GM12878 (cell line): ENCODE measurements around the gene RAET1E. TPM values are rescaled to one million over a fixed set of nuclear protein-coding genes. Genes with fewer than 3 reads are reported as not detected.

Experiments used
- ATAC-seq: fragments of 200-7000 bp; cut with Tn5 transposase; 3 replicates; pipeline ENCODE4 v1.9.1; 2020; ENCODE audit warnings: mild to moderate bottlenecking, moderate library complexity
- BruUV-seq: library from RNA; stranded (reverse); fragments of 400-500 nt; replicated peaks from 2 replicates; lab custom pipeline; 2021; lab: Mats Ljungman, UMichigan
- CTCF ChIA-PET: fragments of 300-600 bp; sonication (Branson Sonifier 250); formaldehyde crosslinking; extraction: SDS; loops from one replicate; lab custom pipeline; 2021; ENCODE audit warnings: inconsistent platforms; lab: Yijun Ruan, JAX
- POLR2A ChIA-PET: fragments of 350-600 bp; formaldehyde crosslinking; extraction: SDS; loops from one replicate; lab custom pipeline; 2021; ENCODE audit warnings: inconsistent platforms; lab: Charles Lee
- RAD21 ChIA-PET: fragments of 300-600 bp; sonication (Branson Sonifier 250); formaldehyde crosslinking; loops from one replicate; lab custom pipeline; 2023; ENCODE audit warnings: antibody characterized with exemption; ENCODE audit not compliant: unreplicated experiment; lab: Charles Lee
- SMC1A ChIA-PET: fragments of 300-600 bp; sonication (Branson Sonifier 250); formaldehyde crosslinking; loops from one replicate; lab custom pipeline; 2023; ENCODE audit not compliant: unreplicated experiment, uncharacterized antibody; lab: Charles Lee
- DNase-seq: peaks from one replicate; pipeline ENCODE4 v3.0.0-alpha.2; 2011; ENCODE audit warnings: low read depth, low spot score
- FAIRE-seq: peaks from 3 replicates; lab custom pipeline; 2011; peaks lifted over from hg19 to GRCh38; lab: Jason Lieb, UNC
- H2AFZ ChIP-seq: 2 replicates; pipeline ENCODE4 v1.6.0; 2011; ENCODE audit warnings: low read depth, low read length, control low read depth; ENCODE audit not compliant: control insufficient read depth
- H3K27ac ChIP-seq: 2 replicates; pipeline ENCODE4 v1.5.1; 2011; ENCODE audit warnings: control low read depth; ENCODE audit not compliant: control insufficient read depth, insufficient read depth
- H3K27me3 ChIP-seq, 2 experiments: replicated peaks in 1 of 2; 2 replicates each; pipeline versions ENCODE4 v1.6.0 to v1.6.1; 2011; ENCODE audit warnings: low read length in 1 of 2; ENCODE audit not compliant: control insufficient read depth in 2 of 2, insufficient read depth in 2 of 2
- H3K36me3 ChIP-seq, 2 experiments: 2 replicates each; pipeline ENCODE4 v1.5.1; 2011; ENCODE audit warnings: low read length in 1 of 2; ENCODE audit not compliant: control insufficient read depth in 2 of 2, insufficient read depth in 2 of 2
- H3K4me1 ChIP-seq: 2 replicates; pipeline ENCODE4 v1.6.1; 2011; ENCODE audit warnings: mild to moderate bottlenecking, low read length, moderate library complexity, mixed read lengths; ENCODE audit not compliant: control insufficient read depth, insufficient read depth
- H3K4me2 ChIP-seq: 2 replicates; pipeline ENCODE4 v1.6.0; 2011; ENCODE audit warnings: control low read depth; ENCODE audit not compliant: control insufficient read depth, insufficient read depth
- H3K4me3 ChIP-seq: fragments of 200-600 bp; sonication (generic); 2 replicates; pipeline ENCODE4 v1.5.1; 2016
- H3K79me2 ChIP-seq: 2 replicates; pipeline ENCODE4 v1.6.0; 2011; ENCODE audit warnings: low read length; ENCODE audit not compliant: control insufficient read depth, insufficient read depth
- H3K9ac ChIP-seq: 2 replicates; pipeline ENCODE4 v1.8.0; 2011; ENCODE audit warnings: low read length, control low read depth, mixed read lengths; ENCODE audit not compliant: control insufficient read depth, insufficient read depth
- H3K9me3 ChIP-seq: replicated peaks from 3 replicates; pipeline ENCODE4 v1.5.1; 2011; ENCODE audit warnings: mild to moderate bottlenecking, low read length; ENCODE audit not compliant: control insufficient read depth, insufficient read depth
- H4K20me1 ChIP-seq: 2 replicates; pipeline ENCODE4 v1.6.0; 2011; ENCODE audit not compliant: control insufficient read depth, insufficient read depth
- ASH2L ChIP-seq: fragments of 300-600, 200-600 bp; sonication (generic); IDR thresholded peaks from 2 replicates; pipeline ENCODE4 v1.6.1; 2017; ENCODE audit warnings: low read depth, mild to moderate bottlenecking, borderline replicate concordance
- BACH1 ChIP-seq: fragments of 450-650 bp; IDR thresholded peaks from 2 replicates; pipeline ENCODE4 v1.6.1; 2017; ENCODE audit warnings: mild to moderate bottlenecking, borderline replicate concordance
- CBX5 ChIP-seq: sonication (generic); IDR thresholded peaks from 2 replicates; pipeline ENCODE4 v1.6.1; 2016; ENCODE audit warnings: low read depth, moderate library complexity, mild to moderate bottlenecking, inconsistent platforms
- DPF2 ChIP-seq: fragments of 450-650 bp; IDR thresholded peaks from 2 replicates; pipeline ENCODE4 v1.6.1; 2017; ENCODE audit warnings: mild to moderate bottlenecking
- KDM1A ChIP-seq: fragments of 200-600 bp; sonication (generic); IDR thresholded peaks from 2 replicates; pipeline ENCODE4 v1.6.1; 2016; ENCODE audit warnings: borderline replicate concordance
- YY1 ChIP-seq: IDR thresholded peaks from 2 replicates; pipeline ENCODE4 v1.6.1; 2011; ENCODE audit warnings: low read depth, mild to moderate bottlenecking, low read length
- ZNF622 ChIP-seq: fragments of 450-650 bp; IDR thresholded peaks from 2 replicates; pipeline ENCODE4 v1.6.1; 2017; ENCODE audit warnings: mild to moderate bottlenecking, inconsistent platforms
- WGBS: methylation state at CpG from one replicate; pipeline ENCODE4 v1.1.6; 2016; ENCODE audit warnings: low lambda C conversion rate; ENCODE audit not compliant: insufficient replicate concordance, insufficient coverage; ENCODE audit errors: missing lambda C conversion rate; 5-methylcytosine and 5-hydroxymethylcytosine counted together
- in situ Hi-C: fragments of 300-500 bp; cut with MboI; formaldehyde crosslinking; loops from 9 replicates; pipeline ENCODE4 v1.14.3; 2018; ENCODE audit warnings: mixed read lengths
- intact Hi-C: fragments of 100-400 bp; cut with micrococcal nuclease; formaldehyde crosslinking; loops from one replicate; pipeline ENCODE4 v1.14.2; 2022; ENCODE audit not compliant: unreplicated experiment
- polyA plus RNA-seq, 11 experiments: library from polyadenylated mRNA; depleted of rRNA in 4 of 11; unstranded in 6 of 11; stranded (reverse) in 5 of 11; fragments of >200 nt; fragmentation: Nextera tagmentation in 4 of 11; fragmentation: Illumina TruSeq in 1 of 11; extraction: Ambion mirVana in 4 of 11; extraction: Trizol in 1 of 11; gene quantifications; 1 replicate in 1 of 11; 2 replicates in 10 of 11; pipeline versions ENCODE4 v1.2.1 to v1.2.3, GENCODE V29; 2011 to 2016; ENCODE audit warnings: inconsistent platforms in 2 of 11, missing spikeins in 2 of 11, low read depth in 1 of 11
- total RNA-seq, 4 experiments: library from RNA; depleted of rRNA in 3 of 4; stranded (reverse); fragments of >200 nt in 3 of 4; fragmentation: Illumina TruSeq in 1 of 4; extraction: Trizol in 1 of 4; gene quantifications; 2 replicates each; pipeline versions ENCODE4 v1.2.1 to v1.2.3, GENCODE V29; 2013 to 2021
- TF ChIP-seq, protein P1 (sequence below): fragments of 450-650 bp; IDR thresholded peaks from 2 replicates; pipeline ENCODE4 v1.6.1; 2017; ENCODE audit warnings: mild to moderate bottlenecking, moderate library complexity
- TF ChIP-seq, protein P2 (sequence below): fragments of 450-650 bp; formaldehyde crosslinking; IDR thresholded peaks from 2 replicates; pipeline ENCODE4 v1.4.0; 2022; ENCODE audit warnings: mild to moderate bottlenecking, moderate library complexity
- TF ChIP-seq, protein P3 (sequence below): fragments of 450-650 bp; IDR thresholded peaks from 2 replicates; pipeline ENCODE4 v1.6.1; 2017; ENCODE audit warnings: borderline replicate concordance
- TF ChIP-seq, protein P4 (sequence below): IDR thresholded peaks from 2 replicates; pipeline ENCODE4 v1.6.1; 2012; ENCODE audit warnings: low read length, inconsistent platforms

RAET1E gene
- total and polyA plus RNA-seq, 10 of the 15 experiments (the other 5 are each of a cell fraction or from before 2014, with no cell fraction given), result not detected

DNA sequence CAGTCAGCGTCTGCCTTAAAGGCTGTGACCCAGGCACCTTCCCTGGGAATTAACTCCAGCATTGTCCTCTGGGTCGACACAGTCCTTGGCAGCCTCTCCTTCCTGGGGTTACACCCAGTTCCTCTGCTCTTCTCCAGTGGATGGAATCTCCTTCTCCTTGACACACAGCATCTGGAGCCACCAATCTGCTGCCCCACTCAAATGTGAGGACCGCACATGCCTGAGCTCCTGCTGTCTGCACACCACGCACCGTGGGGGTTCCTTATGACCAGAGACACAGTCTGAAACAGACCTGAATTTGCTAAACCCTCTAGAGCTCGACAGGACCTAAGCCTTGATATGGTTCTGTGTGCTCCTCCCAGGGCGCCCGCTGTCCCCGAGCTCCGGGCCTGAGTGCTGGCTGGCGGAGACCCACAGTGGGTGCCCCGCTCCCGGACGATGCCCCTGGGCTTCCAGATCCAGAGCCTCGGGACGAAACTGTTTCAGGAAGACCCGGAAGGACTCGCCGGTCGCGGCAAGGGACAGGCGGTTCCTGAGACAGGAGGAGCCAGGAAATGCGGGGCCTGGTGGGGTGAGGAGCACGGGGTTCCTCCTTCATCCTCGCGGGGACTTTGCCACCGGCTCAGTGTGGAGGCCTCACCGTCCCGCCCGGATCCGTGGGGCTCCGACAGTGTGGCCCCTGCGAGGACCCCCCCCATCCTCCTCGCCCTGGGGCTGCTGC is 27.5 kb upstream of the RAET1E start (continued):
- TF ChIP-seq, protein P1, sequence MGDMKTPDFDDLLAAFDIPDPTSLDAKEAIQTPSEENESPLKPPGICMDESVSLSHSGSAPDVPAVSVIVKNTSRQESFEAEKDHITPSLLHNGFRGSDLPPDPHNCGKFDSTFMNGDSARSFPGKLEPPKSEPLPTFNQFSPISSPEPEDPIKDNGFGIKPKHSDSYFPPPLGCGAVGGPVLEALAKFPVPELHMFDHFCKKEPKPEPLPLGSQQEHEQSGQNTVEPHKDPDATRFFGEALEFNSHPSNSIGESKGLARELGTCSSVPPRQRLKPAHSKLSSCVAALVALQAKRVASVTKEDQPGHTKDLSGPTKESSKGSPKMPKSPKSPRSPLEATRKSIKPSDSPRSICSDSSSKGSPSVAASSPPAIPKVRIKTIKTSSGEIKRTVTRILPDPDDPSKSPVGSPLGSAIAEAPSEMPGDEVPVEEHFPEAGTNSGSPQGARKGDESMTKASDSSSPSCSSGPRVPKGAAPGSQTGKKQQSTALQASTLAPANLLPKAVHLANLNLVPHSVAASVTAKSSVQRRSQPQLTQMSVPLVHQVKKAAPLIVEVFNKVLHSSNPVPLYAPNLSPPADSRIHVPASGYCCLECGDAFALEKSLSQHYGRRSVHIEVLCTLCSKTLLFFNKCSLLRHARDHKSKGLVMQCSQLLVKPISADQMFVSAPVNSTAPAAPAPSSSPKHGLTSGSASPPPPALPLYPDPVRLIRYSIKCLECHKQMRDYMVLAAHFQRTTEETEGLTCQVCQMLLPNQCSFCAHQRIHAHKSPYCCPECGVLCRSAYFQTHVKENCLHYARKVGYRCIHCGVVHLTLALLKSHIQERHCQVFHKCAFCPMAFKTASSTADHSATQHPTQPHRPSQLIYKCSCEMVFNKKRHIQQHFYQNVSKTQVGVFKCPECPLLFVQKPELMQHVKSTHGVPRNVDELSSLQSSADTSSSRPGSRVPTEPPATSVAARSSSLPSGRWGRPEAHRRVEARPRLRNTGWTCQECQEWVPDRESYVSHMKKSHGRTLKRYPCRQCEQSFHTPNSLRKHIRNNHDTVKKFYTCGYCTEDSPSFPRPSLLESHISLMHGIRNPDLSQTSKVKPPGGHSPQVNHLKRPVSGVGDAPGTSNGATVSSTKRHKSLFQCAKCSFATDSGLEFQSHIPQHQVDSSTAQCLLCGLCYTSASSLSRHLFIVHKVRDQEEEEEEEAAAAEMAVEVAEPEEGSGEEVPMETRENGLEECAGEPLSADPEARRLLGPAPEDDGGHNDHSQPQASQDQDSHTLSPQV, result no peak
- TF ChIP-seq, protein P2, sequence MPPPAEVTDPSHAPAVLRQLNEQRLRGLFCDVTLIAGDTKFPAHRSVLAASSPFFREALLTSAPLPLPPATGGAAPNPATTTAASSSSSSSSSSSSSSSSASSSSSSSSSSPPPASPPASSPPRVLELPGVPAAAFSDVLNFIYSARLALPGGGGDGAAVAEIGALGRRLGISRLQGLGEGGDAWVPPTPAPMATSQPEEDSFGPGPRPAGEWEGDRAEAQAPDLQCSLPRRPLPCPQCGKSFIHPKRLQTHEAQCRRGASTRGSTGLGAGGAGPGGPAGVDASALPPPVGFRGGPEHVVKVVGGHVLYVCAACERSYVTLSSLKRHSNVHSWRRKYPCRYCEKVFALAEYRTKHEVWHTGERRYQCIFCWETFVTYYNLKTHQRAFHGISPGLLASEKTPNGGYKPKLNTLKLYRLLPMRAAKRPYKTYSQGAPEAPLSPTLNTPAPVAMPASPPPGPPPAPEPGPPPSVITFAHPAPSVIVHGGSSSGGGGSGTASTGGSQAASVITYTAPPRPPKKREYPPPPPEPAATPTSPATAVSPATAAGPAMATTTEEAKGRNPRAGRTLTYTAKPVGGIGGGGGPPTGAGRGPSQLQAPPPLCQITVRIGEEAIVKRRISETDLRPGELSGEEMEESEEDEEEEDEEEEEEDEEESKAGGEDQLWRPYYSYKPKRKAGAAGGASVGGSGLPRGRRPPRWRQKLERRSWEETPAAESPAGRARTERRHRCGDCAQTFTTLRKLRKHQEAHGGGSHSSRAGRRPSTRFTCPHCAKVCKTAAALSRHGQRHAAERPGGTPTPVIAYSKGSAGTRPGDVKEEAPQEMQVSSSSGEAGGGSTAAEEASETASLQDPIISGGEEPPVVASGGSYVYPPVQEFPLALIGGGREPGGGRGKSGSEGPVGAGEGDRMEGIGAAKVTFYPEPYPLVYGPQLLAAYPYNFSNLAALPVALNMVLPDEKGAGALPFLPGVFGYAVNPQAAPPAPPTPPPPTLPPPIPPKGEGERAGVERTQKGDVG (CRISPR knock-in tag), result no peak

DNA sequence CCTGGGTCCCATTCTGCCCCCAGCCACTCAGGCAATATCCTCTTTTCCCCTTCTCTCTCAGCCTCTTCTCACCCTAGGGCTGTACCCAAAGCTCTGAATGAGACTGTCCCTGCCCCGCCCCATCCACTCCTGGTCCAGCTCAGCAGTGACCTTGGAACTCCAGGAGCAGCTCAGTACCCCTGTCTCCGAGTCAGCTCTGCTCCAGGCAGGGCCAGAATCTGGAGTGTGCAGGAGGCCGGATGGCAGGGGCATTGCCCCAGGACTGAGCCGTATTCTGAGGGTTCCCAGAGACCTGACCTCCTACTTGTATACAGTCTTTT is 27.0 kb upstream of the RAET1E start:
- no peak overlapping the region for H3K9ac ChIP-seq
- no peaks in the 10 kb centered on the region; the same call in 1 of the 2 replicates for H4K20me1 ChIP-seq
- CTCF ChIA-PET, result interaction anchor here (0.7 to 2.1 kb wide), 4 partner anchors 88 to 891 kb away, joined by 3 to 11 read pairs (median 4); no protein-coding TSS in a partner anchor
- ATAC-seq (peak; percentile 26), FAIRE-seq (no peak), DNase-seq (no peak)
- no peaks in the 10 kb centered on the region for H3K79me2 ChIP-seq
- no TSS peak for BruUV-seq
- no peaks in the 10 kb centered on the region; the same call in 2 of the 3 replicates for H3K9me3 ChIP-seq
- intact Hi-C loops (no loop called here), in situ Hi-C loops (loop anchor here (5.0 kb wide), 1 partner anchor 93 kb away; no protein-coding TSS in a partner anchor)
- H3K4me2 ChIP-seq, result no peak overlapping the region
- H3K27ac ChIP-seq, result no peak overlapping the region
- H3K27me3 ChIP-seq, result peaks cover 8 to 17% of the 10 kb centered on the region in 2 experiments
- RAD21 ChIA-PET, result no interaction called here
- POLR2A ChIA-PET, result interaction anchor here (1.2 kb wide), 1 partner anchor 71 kb away, joined by 3 read pairs; no protein-coding TSS in a partner anchor
- H3K4me1 ChIP-seq, result no peaks in the 10 kb centered on the region
- 34% methylated on average over 4 of the region's 4 CpGs for WGBS
- H3K4me3 ChIP-seq, result no peak overlapping the region
- SMC1A ChIA-PET, result no interaction called here
- no peaks in the 10 kb centered on the region for H3K36me3 ChIP-seq
- no peak overlapping the region for H2AFZ ChIP-seq
- TF ChIP-seq, protein P3, sequence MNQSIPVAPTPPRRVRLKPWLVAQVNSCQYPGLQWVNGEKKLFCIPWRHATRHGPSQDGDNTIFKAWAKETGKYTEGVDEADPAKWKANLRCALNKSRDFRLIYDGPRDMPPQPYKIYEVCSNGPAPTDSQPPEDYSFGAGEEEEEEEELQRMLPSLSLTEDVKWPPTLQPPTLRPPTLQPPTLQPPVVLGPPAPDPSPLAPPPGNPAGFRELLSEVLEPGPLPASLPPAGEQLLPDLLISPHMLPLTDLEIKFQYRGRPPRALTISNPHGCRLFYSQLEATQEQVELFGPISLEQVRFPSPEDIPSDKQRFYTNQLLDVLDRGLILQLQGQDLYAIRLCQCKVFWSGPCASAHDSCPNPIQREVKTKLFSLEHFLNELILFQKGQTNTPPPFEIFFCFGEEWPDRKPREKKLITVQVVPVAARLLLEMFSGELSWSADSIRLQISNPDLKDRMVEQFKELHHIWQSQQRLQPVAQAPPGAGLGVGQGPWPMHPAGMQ, result no peak
- no peak for TF ChIP-seq CBX5
- TF ChIP-seq KDM1A, result no peak
- no peak for TF ChIP-seq YY1
- TF ChIP-seq BACH1, result no peak
- no peak for TF ChIP-seq ASH2L
- no peak for TF ChIP-seq DPF2
- TF ChIP-seq, protein P4, sequence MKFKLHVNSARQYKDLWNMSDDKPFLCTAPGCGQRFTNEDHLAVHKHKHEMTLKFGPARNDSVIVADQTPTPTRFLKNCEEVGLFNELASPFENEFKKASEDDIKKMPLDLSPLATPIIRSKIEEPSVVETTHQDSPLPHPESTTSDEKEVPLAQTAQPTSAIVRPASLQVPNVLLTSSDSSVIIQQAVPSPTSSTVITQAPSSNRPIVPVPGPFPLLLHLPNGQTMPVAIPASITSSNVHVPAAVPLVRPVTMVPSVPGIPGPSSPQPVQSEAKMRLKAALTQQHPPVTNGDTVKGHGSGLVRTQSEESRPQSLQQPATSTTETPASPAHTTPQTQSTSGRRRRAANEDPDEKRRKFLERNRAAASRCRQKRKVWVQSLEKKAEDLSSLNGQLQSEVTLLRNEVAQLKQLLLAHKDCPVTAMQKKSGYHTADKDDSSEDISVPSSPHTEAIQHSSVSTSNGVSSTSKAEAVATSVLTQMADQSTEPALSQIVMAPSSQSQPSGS, result no peak
- no peak for TF ChIP-seq ZNF622
